Posterior vena cava (tissue), 2 donors: Measurements from ENCODE around the gene RNF125. TPM values are rescaled to one million over a fixed set of nuclear protein-coding genes. Genes with fewer than 3 reads are reported as not detected.
A peak's percentile ranks its signal among the peaks of the same experiment; 100 is the strongest.
"Not testable (repeated sequence)": the region's sequence is repeated elsewhere in the genome, so short reads cannot be mapped to it uniquely, and the experiment has no call there.

Source experiments
- DNase-seq: peaks from one replicate; pipeline ENCODE4 v3.0.0-alpha.2; 2020; ENCODE audit warnings: low spot score
- intact Hi-C, 2 donors: fragments of 100-400 bp; cut with DNase I; formaldehyde crosslinking; loops; one replicate each; pipeline versions ENCODE4 v1.14.1 to v1.14.2; 2022 to 2023
- total RNA-seq, 2 donors: library from RNA; stranded (reverse); fragmentation: NEBNext Ultra II Directional; extraction: Animal tissue kit (Norgen Biotek cat#: 25700); gene quantifications; one replicate each; pipeline ENCODE4 v1.2.1, GENCODE V29; 2021
- donor health status: DM: yes; HTN: yes; CAD: no.
- donor health status: DM: yes; HTN: yes; CAD: no.

RNF125 gene
- total RNA-seq, 2 donors from 2014 or later = 3.7 to 9.0 TPM

GRCh38 chr18:32019949-32020625, 1.5 kb downstream of the RNF125 start:
- DNase-seq = peak; percentile 81
- intact Hi-C loops = not testable (repeated sequence)

GRCh38 chr18:32021756-32022564, 3.3 kb downstream of the RNF125 start:
- intact Hi-C loops = no loop called here
- no peak for DNase-seq

GRCh38 chr18:32025744-32026143, 7.1 kb downstream of the RNF125 start:
- no peak for DNase-seq
- intact Hi-C loops = no loop called here

- intact Hi-C loops = no loop called here
- no peak for DNase-seq
Measured at GRCh38 chr18:32026491-32027086, 8.0 kb downstream of the RNF125 start.

DNA sequence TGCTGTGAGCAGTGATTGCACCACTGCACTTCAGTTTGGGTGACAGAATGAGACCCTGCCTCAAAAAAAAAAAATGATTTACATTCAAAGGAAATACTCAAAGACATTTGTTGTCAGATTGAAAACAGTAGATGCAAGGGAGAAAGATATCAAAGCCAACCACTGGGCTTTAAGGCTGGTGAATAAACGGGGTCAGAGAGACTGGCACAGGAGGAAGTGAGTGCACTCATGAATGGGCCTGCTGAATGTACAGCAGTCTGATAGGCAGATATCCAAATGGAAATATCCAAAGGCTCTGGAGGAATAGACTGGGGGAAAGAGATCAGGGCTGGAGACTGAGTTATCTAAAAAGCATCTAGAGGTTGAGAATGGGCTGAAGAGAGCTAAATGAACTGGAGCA, 10.9 kb downstream of the RNF125 start:
- intact Hi-C loops = no loop called here
- no peak for DNase-seq

DNA sequence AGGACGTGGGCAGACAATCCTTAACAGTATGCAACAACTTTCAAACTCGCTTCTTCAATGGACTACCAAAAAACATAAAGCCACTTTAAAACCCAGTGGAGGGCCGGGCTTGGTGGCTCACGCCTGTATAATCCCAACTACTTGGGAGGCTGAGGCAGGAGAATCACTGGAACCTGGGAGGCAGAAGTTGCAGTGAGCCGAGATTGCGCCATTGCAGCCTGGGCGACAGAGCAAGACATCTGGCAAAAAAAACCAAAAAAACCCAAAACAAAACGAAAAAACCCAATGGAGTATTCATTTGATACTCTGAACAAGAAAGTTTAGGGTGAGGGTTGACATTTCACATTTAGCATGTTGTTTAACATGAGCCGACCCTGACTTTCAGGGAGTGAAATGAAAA, 14.0 kb downstream of the RNF125 start:
- no peak for DNase-seq
- intact Hi-C loops = loop anchor here in 1 of 2 donors (10.0 kb wide), 1 partner anchor 58 kb away; no protein-coding TSS in a partner anchor

- DNase-seq = no peak
- intact Hi-C loops = loop anchor here in 1 of 2 donors (10.0 kb wide), 1 partner anchor 62 kb away; no protein-coding TSS in a partner anchor
Measured at GRCh38 chr18:32036506-32037180, 18.0 kb downstream of the RNF125 start.

DNA sequence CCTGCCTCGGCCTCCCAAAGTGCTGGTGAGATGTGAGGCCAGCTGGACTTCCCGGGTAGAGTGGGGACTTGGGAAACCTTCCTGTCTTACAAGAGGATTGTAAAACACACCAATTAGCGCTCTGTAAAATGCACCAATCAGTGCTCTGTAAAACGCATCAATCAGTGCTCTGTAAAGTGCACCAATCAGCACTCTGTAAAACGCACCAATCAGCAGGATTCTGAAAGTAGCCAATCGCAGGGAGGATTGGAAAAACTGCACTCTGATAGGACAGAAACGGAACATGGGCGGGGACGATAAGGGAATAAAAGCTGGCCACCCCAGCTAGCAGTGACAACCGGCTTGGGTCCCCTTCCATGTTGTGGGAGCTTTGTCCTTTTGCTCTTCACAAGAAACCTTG, 19.0 kb downstream of the RNF125 start:
- DNase-seq = no peak
- intact Hi-C loops = loop anchor here in 1 of 2 donors (10.0 kb wide), 1 partner anchor 63 kb away; no protein-coding TSS in a partner anchor

DNA sequence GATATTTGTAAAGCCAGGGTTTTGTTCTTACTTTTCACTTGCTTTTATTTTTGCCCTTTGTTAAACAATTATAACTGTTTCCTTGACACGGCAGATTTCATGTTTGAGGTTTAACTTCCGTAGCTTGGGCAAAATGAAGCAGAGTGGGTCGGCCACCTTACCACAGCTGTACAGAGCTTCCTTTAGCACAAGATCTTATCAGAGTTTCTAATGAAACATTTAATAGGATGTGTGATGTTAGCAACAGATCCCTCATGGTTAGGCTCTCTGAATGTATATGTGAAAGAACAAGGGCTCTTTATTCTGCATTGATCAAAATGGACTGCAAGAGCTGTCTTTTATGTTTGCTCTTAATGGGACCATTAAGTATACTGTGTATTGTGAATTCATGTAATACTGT, 22.3 kb downstream of the RNF125 start:
- intact Hi-C loops = no loop called here
- DNase-seq = no peak

- intact Hi-C loops = no loop called here
- DNase-seq = no peak
Measured at GRCh38 chr18:32042337-32042736, 23.7 kb downstream of the RNF125 start.

- intact Hi-C loops = no loop called here
- DNase-seq = no peak
Measured at GRCh38 chr18:32048507-32049091, 30.0 kb downstream of the RNF125 start.

DNA sequence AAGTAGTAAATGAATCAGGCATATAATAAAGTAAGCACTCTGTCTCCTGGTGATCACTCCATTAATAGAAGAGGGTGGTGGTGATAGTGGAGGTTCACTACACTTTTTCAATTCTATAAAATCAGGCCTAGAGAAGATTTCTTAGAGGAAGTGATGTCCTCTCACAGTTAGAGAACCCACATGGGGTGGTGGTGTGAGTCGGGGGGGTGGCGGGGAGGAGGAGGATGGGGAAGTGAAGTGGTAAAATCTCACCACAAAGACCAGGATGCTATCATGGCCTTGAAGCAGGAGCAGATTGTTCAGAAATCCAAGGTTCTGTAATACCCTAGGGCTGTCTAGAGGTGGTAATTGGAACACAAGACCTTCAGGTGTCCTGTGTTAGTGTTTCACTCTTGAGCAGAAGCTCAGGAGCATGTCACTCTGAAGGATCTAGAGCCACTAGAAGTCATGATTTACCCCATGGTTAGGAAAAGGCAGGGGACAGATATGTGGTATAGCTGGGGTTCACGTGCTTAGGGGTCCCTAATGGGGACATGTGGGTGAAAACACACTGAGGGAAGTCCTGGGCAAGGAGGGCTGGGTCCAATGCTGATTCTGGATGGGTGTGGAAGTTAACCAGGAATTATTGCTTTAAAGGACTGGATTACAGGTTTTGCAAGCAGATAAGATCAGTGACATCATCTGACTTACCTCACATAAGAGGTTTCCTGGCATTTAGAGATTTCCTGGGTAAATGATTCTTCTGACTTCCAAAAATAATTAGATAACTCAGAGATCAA, 31.0 kb downstream of the RNF125 start:
- intact Hi-C loops = no loop called here
- DNase-seq = no peak

DNA sequence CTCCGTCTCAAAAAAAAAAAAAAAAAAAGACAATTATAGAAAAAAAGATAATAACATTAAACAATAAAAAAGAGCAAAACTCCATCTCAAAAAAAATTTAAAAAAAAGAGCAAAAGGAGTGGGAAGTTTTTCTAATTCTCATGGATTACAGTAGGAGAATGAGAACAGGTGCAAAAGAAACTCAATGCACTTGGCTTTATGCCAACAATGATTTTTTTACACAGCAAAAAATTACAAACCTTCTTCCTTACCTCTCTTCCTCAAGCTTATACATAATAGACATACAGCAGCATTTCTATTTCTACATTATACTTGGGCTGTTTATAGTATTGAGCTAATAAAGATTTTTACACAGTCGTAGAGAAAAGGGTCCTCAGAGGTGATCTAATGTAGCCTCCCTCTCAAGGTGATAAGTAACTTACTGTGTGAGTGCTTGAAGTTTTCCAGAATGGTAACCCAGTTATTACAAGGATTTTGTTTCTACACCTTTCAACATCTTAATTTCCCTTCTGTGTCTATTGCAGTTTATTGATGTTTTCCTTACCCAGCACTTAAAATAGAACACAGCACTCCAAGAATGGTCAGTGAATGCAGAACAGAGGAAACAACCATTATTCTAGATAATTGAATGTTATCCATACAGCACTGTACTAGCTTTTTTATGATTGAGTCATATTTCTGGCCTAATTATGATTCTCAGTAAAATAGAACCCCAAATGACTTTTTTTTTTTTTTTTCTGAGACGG, 38.2 kb downstream of the RNF125 start:
- intact Hi-C loops = no loop called here
- DNase-seq = no peak

DNA sequence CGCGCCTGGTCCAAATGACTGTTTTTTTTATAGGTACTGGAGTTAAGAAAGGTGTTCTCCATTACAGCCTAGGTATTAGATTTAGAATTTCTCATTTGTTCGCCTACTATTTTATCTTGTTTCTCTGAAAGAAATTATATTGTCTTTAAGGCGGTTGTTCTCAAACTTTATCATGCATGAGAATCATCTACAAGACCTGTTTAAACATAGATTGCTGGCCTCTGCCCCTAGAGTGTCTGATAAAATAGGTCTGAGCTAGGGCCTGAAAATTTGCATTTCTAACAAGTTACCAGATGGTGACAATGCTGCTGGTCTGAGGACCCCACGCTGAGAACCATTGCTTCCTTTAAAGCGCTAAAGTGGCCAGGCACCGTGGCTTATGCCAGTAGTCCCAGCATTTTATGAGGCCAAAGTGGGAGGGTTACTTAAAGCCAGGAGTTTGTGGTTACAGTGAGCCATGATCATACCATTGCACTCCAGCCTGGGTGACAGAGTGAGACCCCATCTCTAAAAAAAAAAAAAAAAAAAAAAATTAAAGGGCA, 39.1 kb downstream of the RNF125 start:
- intact Hi-C loops = no loop called here
- no peak for DNase-seq

DNA sequence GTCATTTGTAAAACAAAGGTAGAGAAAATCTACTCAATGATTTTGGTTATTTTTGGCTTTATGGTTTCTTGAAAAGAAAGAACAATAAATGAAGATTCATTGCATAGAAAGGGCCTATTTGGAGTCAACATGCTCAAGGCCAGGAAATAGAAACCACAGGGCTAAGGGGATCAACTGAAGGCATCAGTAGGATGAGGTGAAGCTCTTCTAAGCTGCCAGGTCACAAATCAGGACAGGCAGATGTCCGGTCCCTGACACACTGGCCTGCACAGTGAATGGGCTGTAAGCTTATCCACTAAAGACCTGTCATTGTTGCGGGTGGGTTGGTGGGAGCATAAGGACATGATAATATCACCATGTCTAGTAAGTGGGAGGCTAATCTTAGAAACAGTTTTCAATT, 41.4 kb downstream of the RNF125 start:
- DNase-seq = no peak
- intact Hi-C loops = no loop called here

GRCh38 chr18:32067375-32068167, 48.9 kb downstream of the RNF125 start:
- no peak for DNase-seq
- intact Hi-C loops = no loop called here

GRCh38 chr18:32072321-32072720, 53.7 kb downstream of the RNF125 start:
- no peak for DNase-seq

More at GRCh38 chr18:32072321-32072720, 53.7 kb downstream of the RNF125 start:
- intact Hi-C loops = no loop called here
